ENCODE data around the gene PPP1R37. TPM values are rescaled to one million over a fixed set of nuclear protein-coding genes. Genes with fewer than 3 reads are reported as not detected.

Gene PPP1R37
- total and polyA plus RNA-seq, 2 donors (not counting 1 experiment from before 2014, with no cell fraction given), result 11.3 to 36.0 TPM

GRCh38 chr19:45086480-45086879 lies 6.5 kb upstream of the PPP1R37 start:
- Histone ChIP-seq H3K4me2 (ENCODE audit: extremely low read depth, insufficient read depth, low read length) (no peak overlapping the region), H3K4me1 (ENCODE audit: control insufficient read depth, extremely low read depth, insufficient read depth, low read length) (peaks cover 8% of the 10 kb centered on the region), H4K20me1 (ENCODE audit: control insufficient read depth, extremely low read depth, insufficient read depth, low read length) (no peaks in the 10 kb centered on the region), H3K27me3 (ENCODE audit: control insufficient read depth, insufficient read depth, low read length) (no peaks in the 10 kb centered on the region), H2AFZ (ENCODE audit: low read length) (no peak overlapping the region), H3K27ac (ENCODE audit: insufficient read depth, low read length) (no peak overlapping the region), H3K9me3 (ENCODE audit: control insufficient read depth, insufficient read depth, low read depth, low read length) (no peaks in the 10 kb centered on the region), H3K4me3 (replicated peaks in 1 of 4; ENCODE audit: control extremely low read depth in 1 of 4, insufficient read depth in 1 of 4, low read depth in 3 of 4, low read length in 4 of 4) (no peak overlapping the region), H3K36me3 (ENCODE audit: control insufficient read depth, insufficient read depth, low read length) (peaks cover 13% of the 10 kb centered on the region), H3K79me2 (ENCODE audit: control insufficient read depth, insufficient read depth, low read length) (peaks cover 17% of the 10 kb centered on the region), H3K9ac (ENCODE audit: insufficient read depth, low read length) (no peak overlapping the region)
- no peak for TF ChIP-seq EZH2 (IDR thresholded peaks at IDR 0.05; ENCODE audit: low read length, missing control alignments)
- TF ChIP-seq, protein P1, sequence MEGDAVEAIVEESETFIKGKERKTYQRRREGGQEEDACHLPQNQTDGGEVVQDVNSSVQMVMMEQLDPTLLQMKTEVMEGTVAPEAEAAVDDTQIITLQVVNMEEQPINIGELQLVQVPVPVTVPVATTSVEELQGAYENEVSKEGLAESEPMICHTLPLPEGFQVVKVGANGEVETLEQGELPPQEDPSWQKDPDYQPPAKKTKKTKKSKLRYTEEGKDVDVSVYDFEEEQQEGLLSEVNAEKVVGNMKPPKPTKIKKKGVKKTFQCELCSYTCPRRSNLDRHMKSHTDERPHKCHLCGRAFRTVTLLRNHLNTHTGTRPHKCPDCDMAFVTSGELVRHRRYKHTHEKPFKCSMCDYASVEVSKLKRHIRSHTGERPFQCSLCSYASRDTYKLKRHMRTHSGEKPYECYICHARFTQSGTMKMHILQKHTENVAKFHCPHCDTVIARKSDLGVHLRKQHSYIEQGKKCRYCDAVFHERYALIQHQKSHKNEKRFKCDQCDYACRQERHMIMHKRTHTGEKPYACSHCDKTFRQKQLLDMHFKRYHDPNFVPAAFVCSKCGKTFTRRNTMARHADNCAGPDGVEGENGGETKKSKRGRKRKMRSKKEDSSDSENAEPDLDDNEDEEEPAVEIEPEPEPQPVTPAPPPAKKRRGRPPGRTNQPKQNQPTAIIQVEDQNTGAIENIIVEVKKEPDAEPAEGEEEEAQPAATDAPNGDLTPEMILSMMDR (conservative IDR thresholded peaks at IDR 0.05 in 1 of 2, IDR thresholded peaks at IDR 0.05 in 1 of 2; ENCODE audit: low read depth in 1 of 2, low read length in 2 of 2), result no peak
- no peak for DNase-seq (ENCODE audit: low read depth in 2 of 2)

DNA sequence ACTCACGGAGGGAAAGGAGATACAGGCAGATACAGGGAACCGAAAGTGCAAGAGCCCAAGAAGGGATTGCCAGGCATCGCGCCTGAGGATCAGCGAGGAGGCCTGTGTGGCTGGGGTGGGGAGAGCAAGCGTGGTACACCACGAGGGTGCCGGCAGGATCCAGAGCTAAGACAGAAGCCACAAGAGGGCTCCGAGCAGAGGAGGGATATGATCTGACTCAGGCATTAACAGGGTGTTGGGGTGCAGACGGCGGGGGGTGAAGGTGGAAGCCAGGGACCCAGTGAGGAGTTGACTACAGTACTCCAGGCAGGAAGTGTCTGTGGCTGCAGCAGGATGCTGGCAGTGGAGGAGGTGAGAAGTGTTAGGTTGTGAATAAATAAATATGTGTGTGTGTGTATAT lies 5.4 kb upstream of the PPP1R37 start:
- Histone ChIP-seq H3K4me3 (replicated peaks in 1 of 4; ENCODE audit: control extremely low read depth in 1 of 4, insufficient read depth in 1 of 4, low read depth in 3 of 4, low read length in 4 of 4) (no peak overlapping the region), H3K27ac (ENCODE audit: insufficient read depth, low read length) (no peak overlapping the region), H3K36me3 (ENCODE audit: control insufficient read depth, insufficient read depth, low read length) (peaks cover 9% of the 10 kb centered on the region), H3K9ac (ENCODE audit: insufficient read depth, low read length) (no peak overlapping the region), H3K79me2 (ENCODE audit: control insufficient read depth, insufficient read depth, low read length) (peaks cover 7% of the 10 kb centered on the region), H3K4me1 (ENCODE audit: control insufficient read depth, extremely low read depth, insufficient read depth, low read length) (peaks cover 10% of the 10 kb centered on the region), H3K27me3 (ENCODE audit: control insufficient read depth, insufficient read depth, low read length) (no peaks in the 10 kb centered on the region), H4K20me1 (ENCODE audit: control insufficient read depth, extremely low read depth, insufficient read depth, low read length) (no peaks in the 10 kb centered on the region), H3K4me2 (ENCODE audit: extremely low read depth, insufficient read depth, low read length) (no peak overlapping the region), H2AFZ (ENCODE audit: low read length) (no peak overlapping the region), H3K9me3 (ENCODE audit: control insufficient read depth, insufficient read depth, low read depth, low read length) (no peaks in the 10 kb centered on the region)
- TF ChIP-seq, protein P1 (conservative IDR thresholded peaks at IDR 0.05 in 1 of 2, IDR thresholded peaks at IDR 0.05 in 1 of 2; ENCODE audit: low read depth in 1 of 2, low read length in 2 of 2), result no peak
- TF ChIP-seq EZH2 (IDR thresholded peaks at IDR 0.05; ENCODE audit: low read length, missing control alignments), result no peak
- DNase-seq (ENCODE audit: low read depth in 2 of 2), result no peak

DNA sequence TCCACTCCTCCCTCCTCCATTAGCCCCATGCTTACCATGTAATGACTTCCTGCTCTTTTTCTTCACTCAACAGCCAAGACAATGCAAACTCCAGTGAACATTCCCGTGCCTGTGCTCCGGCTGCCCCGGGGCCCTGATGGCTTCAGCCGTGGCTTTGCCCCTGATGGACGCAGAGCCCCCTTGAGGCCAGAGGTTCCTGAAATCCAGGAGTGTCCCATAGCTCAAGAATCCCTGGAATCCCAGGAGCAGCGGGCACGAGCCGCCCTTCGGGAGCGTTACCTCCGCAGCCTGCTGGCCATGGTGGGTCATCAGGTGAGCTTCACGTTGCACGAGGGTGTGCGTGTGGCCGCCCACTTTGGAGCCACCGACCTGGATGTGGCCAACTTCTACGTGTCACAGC lies 2.9 kb upstream of the PPP1R37 start:
- no peak overlapping the region for H3K4me2 ChIP-seq (ENCODE audit: extremely low read depth, insufficient read depth, low read length)
- H4K20me1 ChIP-seq (ENCODE audit: control insufficient read depth, extremely low read depth, insufficient read depth, low read length), result no peaks in the 10 kb centered on the region
- no peak overlapping the region for H3K9ac ChIP-seq (ENCODE audit: insufficient read depth, low read length)
- H3K27ac ChIP-seq (ENCODE audit: insufficient read depth, low read length), result no peak overlapping the region
- no peak overlapping the region for H2AFZ ChIP-seq (ENCODE audit: low read length)
- no peak overlapping the region for H3K4me3 ChIP-seq (replicated peaks in 1 of 4; ENCODE audit: control extremely low read depth in 1 of 4, insufficient read depth in 1 of 4, low read depth in 3 of 4, low read length in 4 of 4)
- peaks cover 23% of the 10 kb centered on the region for H3K79me2 ChIP-seq (ENCODE audit: control insufficient read depth, insufficient read depth, low read length)
- peaks cover 20% of the 10 kb centered on the region for H3K4me1 ChIP-seq (ENCODE audit: control insufficient read depth, extremely low read depth, insufficient read depth, low read length)
- DNase-seq (ENCODE audit: low read depth in 2 of 2), result no peak
- TF ChIP-seq EZH2 (IDR thresholded peaks at IDR 0.05; ENCODE audit: low read length, missing control alignments), result no peak
- TF ChIP-seq, protein P1 (conservative IDR thresholded peaks at IDR 0.05 in 1 of 2, IDR thresholded peaks at IDR 0.05 in 1 of 2; ENCODE audit: low read depth in 1 of 2, low read length in 2 of 2), result no peak
- H3K27me3 ChIP-seq (ENCODE audit: control insufficient read depth, insufficient read depth, low read length), result no peaks in the 10 kb centered on the region
- peaks cover 9% of the 10 kb centered on the region for H3K36me3 ChIP-seq (ENCODE audit: control insufficient read depth, insufficient read depth, low read length)
- H3K9me3 ChIP-seq (ENCODE audit: control insufficient read depth, insufficient read depth, low read depth, low read length), result no peaks in the 10 kb centered on the region

All from fibroblast of lung (primary cell).